Measurements from ENCODE around the gene NUDT14.

DNA sequence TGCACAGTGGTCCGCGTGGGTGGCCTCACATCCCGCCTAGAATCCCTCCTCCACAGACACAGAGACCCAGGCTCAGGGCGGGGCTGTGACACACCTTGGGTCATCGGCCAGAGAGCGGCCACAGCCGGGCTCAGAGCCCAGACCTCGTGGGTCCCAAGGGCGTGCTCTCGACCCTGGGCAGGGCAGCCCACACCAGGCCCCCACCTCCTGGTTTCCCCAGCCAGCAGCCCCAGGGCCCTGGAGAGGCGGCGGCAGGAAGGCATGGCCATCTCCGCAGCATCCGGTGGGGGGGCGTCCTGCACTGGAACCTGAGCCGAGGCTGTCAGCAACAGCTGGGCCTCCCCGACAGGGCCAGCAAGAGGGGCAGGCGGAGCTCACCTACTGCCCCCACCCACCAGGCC lies 27.8 kb downstream of the NUDT14 start:
- TF ChIP-seq, protein P1, sequence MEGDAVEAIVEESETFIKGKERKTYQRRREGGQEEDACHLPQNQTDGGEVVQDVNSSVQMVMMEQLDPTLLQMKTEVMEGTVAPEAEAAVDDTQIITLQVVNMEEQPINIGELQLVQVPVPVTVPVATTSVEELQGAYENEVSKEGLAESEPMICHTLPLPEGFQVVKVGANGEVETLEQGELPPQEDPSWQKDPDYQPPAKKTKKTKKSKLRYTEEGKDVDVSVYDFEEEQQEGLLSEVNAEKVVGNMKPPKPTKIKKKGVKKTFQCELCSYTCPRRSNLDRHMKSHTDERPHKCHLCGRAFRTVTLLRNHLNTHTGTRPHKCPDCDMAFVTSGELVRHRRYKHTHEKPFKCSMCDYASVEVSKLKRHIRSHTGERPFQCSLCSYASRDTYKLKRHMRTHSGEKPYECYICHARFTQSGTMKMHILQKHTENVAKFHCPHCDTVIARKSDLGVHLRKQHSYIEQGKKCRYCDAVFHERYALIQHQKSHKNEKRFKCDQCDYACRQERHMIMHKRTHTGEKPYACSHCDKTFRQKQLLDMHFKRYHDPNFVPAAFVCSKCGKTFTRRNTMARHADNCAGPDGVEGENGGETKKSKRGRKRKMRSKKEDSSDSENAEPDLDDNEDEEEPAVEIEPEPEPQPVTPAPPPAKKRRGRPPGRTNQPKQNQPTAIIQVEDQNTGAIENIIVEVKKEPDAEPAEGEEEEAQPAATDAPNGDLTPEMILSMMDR (conservative IDR thresholded peaks at IDR 0.05; ENCODE audit: low read length) = no peak
- TF ChIP-seq EZH2phosphoT487 (IDR thresholded peaks at IDR 0.05; ENCODE audit: borderline replicate concordance) = no peak
